SK-N-SH treated with all-trans-retinoic acid at 6 μM for 48 hours (cell line): Measurements from ENCODE around the gene ANTXRL.

Experiments used
- ARNTL ChIP-seq: fragments of 450-650 bp; formaldehyde crosslinking; IDR thresholded peaks from 2 replicates; pipeline ENCODE4 v1.5.0; 2020; ENCODE audit warnings: low read depth, mild to moderate bottlenecking, moderate library complexity, borderline replicate concordance
- CREB5 ChIP-seq: fragments of 250-450 bp; sonication (Bioruptor Pico); IDR thresholded peaks from 2 replicates; pipeline ENCODE4 v1.5.1; 2020; ENCODE audit warnings: low read depth, mild to moderate bottlenecking, moderate library complexity
- CSDC2 ChIP-seq: fragments of 250-450 bp; sonication (Bioruptor Pico); IDR thresholded peaks from 2 replicates; pipeline ENCODE4 v1.5.0; 2020; ENCODE audit warnings: mild to moderate bottlenecking, moderate library complexity
- CSRNP3 ChIP-seq: fragments of 250-450 bp; sonication (Bioruptor Pico); IDR thresholded peaks from 2 replicates; pipeline ENCODE4 v1.5.1; 2021; ENCODE audit warnings: mild to moderate bottlenecking, moderate library complexity
- ESRRG ChIP-seq: fragments of 250-450 bp; sonication (Bioruptor Pico); IDR thresholded peaks from 2 replicates; pipeline ENCODE4 v1.6.1; 2021; ENCODE audit warnings: mild to moderate bottlenecking
- GLIS3 ChIP-seq: fragments of 250-450 bp; sonication (Bioruptor Pico); IDR thresholded peaks from 2 replicates; pipeline ENCODE4 v1.5.0; 2020; ENCODE audit warnings: mild to moderate bottlenecking, moderate library complexity
- PATZ1 ChIP-seq: fragments of 250-450 bp; sonication (Bioruptor Pico); IDR thresholded peaks from 2 replicates; pipeline ENCODE4 v1.8.0; 2020; ENCODE audit warnings: mild to moderate bottlenecking, moderate library complexity, borderline replicate concordance
- SNAI2 ChIP-seq: fragments of 250-450 bp; sonication (Bioruptor Pico); IDR thresholded peaks from 2 replicates; pipeline ENCODE4 v1.5.0; 2020; ENCODE audit warnings: mild to moderate bottlenecking, moderate library complexity
- TSHZ2 ChIP-seq: fragments of 250-450 bp; sonication (Bioruptor Pico); IDR thresholded peaks from 2 replicates; pipeline ENCODE4 v1.5.0; 2020; ENCODE audit warnings: mild to moderate bottlenecking, moderate library complexity
- ZC3H10 ChIP-seq: fragments of 250-450 bp; sonication (Bioruptor Pico); IDR thresholded peaks from 2 replicates; pipeline ENCODE4 v1.5.1; 2021; ENCODE audit warnings: mild to moderate bottlenecking, moderate library complexity
- ZFP3 ChIP-seq: fragments of 250-450 bp; sonication (Bioruptor Pico); IDR thresholded peaks from 2 replicates; pipeline ENCODE4 v1.5.0; 2020; ENCODE audit warnings: mild to moderate bottlenecking, moderate library complexity
- ZFP30 ChIP-seq: fragments of 450-650 bp; formaldehyde crosslinking; IDR thresholded peaks from 2 replicates; pipeline ENCODE4 v1.5.0; 2022; ENCODE audit warnings: mild to moderate bottlenecking, moderate library complexity
- ZNF70 ChIP-seq: fragments of 450-650 bp; formaldehyde crosslinking; IDR thresholded peaks from 2 replicates; pipeline ENCODE4 v1.5.0; 2020; ENCODE audit warnings: mild to moderate bottlenecking, moderate library complexity

GRCh38 chr10:46255801-46256747 is 30.7 kb upstream of the ANTXRL start:
- TF ChIP-seq ZC3H10 (CRISPR knock-in tag) (no peak), ZFP3 (CRISPR knock-in tag) (no peak), TSHZ2 (no peak), SNAI2 (CRISPR knock-in tag) (no peak), ESRRG (no peak), CREB5 (no peak), ZFP30 (CRISPR knock-in tag) (no peak), CSDC2 (CRISPR knock-in tag) (no peak), CSRNP3 (no peak), ZNF70 (peak; percentile 45; the same call in 1 of the 2 replicates), GLIS3 (CRISPR knock-in tag) (0 out of 2 replicates have a peak, but pooled peaks have one; percentile 6), PATZ1 (no peak), ARNTL (CRISPR knock-in tag) (no peak)
